GM19395 (cell line): ENCODE data around the gene RAB28.

Experiments
- ATAC-seq: cut with Tn5 transposase; IDR thresholded peaks from one replicate; pipeline ENCODE4 v1.9.1; 2021; ENCODE audit warnings: mild to moderate bottlenecking, moderate library complexity; ENCODE audit not compliant: unreplicated experiment

Gene RAB28

DNA sequence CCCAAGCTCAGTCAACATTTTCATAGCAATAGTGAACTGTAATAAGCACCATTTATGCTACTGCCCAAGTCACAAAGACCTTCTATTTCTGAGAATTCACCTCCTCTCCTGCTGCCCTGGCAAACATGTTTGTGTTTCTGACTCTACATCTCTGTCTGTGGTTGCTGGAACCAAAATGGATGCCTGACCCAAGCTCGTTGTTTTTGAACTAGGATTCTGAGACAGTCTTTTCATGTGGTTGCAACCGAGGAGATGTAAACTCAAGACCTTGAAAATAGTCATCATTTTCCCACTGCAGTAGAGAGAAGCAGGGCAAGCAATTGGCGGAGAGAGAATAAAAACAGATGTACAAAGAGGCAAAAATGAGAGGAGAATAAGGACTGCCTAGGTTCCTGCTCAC, 160.2 kb downstream of the RAB28 start:
- no peak for ATAC-seq

DNA sequence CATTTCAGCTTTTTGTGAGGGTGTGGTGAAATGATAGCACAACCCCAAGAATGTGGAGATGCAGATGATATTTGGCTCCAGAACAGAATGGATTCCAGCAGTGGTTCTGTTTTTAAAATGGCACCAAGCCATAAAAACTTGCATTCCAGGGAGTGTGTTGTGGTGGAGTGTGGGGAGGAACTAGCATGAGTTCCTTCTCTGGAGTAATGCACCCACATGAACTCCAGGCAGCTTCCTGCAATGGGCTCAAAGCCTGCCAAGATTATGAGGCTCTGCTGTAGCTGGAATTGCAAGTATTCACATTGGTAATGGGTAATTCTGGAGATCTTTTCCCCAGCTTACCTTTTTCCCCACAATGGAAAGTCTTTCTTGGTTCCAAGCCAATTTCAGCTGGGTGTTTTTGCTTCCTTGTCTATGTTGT, 161.4 kb downstream of the RAB28 start:
- no peak for ATAC-seq
